HG02970 (cell line): ENCODE results near the gene IFT25.

Experiments used
- ATAC-seq: cut with Tn5 transposase; IDR thresholded peaks from one replicate; pipeline ENCODE4 v1.9.1; 2021; ENCODE audit warnings: mild to moderate bottlenecking, moderate library complexity, moderate number of reproducible peaks; ENCODE audit not compliant: unreplicated experiment, low FRiP score

Gene IFT25

DNA sequence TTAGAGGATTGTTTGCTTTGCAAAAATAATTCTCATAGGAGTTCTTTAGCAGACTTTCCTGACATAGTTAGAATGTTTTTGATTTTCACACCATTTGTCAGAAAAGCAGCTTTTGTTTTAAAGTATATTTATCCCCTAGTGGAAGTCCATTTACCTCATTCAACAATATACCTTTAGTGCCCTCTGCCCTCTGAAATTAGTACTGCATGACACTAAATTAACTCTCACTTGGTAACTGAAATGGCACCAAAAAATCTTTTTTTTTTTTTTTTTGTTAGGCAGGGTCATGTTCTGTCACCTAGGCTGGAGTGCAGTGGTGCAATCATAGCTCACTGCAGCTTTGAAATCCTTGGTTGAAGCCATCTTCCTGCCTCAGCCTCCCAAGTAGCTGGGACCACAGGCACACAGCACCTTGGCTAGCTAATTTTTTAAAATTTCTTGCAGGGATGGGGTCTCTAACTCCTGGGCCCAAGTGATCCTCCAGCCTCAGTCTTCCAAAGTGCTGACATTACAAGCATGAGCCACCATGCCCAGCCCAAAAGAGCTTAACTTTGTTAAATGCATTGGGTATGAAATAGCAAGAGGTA lies 14.3 kb upstream of the IFT25 start:
- no peak for ATAC-seq

- ATAC-seq: no peak
Observed at GRCh38 chr1:53957194-53957818, 11.8 kb upstream of the IFT25 start.

- ATAC-seq: no peak
Observed at GRCh38 chr1:53956308-53957168, 11.0 kb upstream of the IFT25 start.

DNA sequence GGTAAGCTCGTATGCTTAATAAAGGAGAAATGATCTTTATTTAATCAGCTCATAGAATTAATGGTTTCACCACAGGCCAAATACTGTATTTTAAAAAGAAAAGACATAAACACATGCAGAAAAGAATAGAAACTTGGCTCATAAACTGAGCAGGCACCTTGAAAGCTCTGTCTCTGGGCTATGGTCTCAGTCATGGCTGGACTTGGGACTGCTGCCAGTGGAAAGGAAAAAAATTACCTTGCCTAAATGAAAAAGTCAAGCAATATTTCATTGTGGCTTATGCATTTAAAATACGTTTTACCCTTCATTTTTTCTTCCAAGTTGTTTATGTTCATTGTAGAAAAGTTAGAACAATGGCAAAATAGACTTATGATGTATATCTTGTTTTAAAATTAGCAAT lies 8.6 kb upstream of the IFT25 start:
- ATAC-seq: no peak

DNA sequence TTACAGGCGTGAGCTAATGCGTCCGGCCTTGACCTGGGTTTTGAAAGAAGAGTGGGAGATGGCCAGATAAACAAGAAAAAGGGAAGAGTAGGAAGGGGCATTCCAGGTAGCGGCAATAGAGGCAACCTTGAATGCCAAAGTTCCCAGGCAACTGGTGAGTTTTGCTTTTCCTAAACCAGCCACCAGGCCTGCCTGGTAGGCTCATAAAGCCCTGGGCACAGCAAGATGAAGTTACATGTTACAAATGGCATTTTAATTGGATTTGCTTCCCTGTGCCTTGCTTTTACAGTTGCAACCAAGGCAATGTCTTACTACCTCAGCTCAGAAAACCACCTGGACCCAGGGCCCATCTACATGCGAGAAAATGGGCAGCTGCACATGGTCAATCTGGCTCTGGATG lies 6.2 kb upstream of the IFT25 start:
- ATAC-seq: no peak

- no peak for ATAC-seq
Observed at GRCh38 chr1:53949023-53949990, 3.8 kb upstream of the IFT25 start.

- ATAC-seq: no peak
Observed at GRCh38 chr1:53948291-53948690, 2.8 kb upstream of the IFT25 start.

DNA sequence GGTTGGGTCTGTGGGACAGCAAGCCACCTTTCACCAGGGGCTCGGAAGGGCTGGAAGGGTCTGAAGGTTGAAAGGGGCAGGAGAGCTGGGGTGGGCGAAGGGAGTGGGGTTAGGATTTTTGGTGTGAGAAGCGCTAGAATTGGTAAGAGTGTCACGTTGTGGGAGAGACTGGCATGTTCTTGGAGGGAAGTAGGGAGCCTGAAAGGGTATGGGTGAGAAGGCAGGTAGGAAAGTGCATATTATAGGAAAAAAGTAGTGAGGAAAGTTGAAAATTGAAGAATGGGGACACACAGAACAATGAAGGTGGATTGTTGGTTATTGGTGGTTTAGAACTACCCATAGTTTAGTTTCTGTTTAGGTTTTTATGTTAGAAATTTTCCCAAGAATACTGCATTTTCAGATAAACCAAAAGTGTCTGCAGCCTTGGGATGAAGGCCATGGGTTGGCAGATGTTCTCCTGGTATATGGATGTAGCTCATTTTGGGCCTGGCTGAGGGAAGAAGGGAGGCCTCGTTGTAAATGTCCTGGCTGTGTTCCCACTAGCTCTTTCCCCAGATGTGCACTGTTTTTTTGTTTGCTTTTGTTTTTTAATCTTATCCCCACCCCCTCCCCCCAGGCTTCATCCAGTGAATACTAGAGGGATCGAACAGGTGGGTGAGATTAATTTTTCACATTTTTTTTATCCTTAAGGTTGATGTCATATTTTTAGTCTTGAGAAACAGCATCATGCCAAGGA lies 1.8 kb upstream of the IFT25 start:
- ATAC-seq: no peak

DNA sequence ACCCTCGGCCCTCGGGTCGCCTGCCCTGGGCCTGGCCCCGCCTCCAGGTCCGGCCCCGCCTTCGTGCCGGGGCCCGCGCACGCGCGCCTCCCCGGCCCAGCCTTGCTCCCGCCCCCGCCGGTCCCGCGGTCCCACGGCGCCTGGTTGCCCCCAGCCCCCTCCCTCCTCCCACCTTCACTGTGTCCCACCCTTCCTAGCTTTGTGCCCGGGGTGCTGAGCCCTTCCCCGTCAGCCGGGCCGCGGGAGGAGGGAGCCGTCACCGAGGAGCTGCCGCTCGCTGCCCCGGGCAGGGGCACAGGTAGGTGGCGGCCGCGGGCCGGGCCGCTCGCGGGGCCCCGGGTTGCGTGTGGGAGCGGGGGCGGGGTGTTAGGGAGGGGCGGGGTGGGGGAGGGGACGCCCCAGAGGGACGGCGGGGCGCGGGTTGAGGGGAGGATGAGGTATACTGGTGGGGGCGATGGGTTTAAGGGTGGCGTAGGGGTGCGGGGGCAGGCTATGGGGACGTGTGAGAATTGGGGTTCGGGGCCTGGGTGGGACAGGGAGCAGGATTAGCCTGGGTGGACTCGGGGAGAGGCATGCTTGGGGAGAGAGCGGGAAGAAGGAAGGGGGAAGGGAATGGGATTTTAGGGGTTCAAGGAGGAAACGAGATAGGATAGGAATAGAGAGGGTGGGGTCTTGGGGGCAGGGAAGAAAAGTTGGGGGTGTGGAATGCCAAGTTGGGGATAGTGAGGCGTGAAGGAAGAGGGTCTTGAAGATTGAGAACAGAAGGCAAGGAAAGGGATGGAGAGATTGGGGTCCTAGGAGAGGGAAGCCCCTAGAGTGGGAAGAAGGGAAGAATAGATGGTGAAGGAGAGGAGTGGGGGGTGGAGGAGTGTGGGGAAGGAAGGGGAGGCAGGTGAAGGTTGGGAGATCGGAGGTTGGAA lies 1.0 kb upstream of the IFT25 start, which contains the start of gene LRRC42:
Gene LRRC42, plus strand, starts transcription at position 99 of the 920 bp plus-strand sequence. CDS start 5,650 bp downstream, outside the sequence.
- peak; percentile 74 for ATAC-seq

DNA sequence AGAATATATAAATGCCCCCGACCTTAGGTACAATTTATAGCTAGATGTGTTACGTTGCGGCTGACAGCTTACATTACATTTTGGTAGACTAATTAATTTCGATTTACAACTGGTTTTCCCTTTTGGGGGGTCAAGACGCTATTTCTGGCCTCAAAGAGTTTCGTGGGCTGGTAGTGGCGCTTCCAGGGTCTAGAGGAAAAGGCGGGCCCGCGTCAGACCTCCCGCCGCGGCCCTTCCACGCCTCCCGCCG lies 391 bp downstream of the IFT25 start:
- ATAC-seq: no peak

GRCh38 chr1:53944469-53945182 lies 873 bp downstream of the IFT25 start:
- ATAC-seq: no peak

DNA sequence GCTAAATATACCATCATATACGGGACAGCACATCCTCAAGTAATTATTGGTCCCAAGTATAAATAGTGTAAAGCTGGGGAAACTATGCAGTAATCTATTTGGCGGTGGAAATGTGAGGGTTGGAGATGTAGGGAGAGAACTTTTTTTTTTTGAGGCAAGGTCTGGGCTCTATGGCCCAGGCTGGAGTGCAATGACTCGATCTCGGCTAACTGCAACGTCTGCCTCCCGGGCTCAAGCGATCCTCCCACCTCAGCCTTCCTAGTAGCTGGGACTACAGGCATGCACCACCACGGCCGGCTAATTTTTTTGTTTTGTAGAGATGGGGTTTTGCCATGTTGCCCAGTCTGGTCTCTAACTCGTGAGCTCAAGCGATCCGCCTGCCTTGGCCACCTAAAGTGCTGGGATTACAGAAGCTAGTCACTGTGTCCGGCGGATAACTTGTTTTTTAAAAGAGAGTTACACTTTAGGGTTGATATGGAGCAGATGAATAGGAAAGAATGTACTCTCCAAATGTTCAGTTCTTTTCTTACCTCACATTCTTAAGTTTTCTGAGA lies 1.9 kb downstream of the IFT25 start:
- ATAC-seq: no peak

DNA sequence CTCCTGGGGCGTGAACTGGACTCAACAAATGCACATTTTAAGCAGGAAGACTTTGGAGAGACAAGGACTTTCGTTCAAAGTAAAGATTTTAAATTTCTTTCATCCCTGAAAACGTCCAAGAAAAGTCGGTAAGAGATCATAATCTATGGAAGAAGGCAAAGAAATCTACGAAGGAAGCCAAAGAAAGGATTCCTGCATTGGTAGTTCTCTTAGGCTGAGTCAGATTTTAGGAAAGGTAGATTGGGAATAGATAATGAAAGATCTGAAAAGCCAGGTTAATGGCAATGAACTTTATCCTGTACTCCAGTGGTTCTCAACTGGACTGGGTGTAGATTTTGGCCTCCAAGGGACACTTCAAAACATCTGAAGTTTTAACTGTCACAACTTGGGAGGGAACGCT lies 2.4 kb downstream of the IFT25 start:
- ATAC-seq: no peak

DNA sequence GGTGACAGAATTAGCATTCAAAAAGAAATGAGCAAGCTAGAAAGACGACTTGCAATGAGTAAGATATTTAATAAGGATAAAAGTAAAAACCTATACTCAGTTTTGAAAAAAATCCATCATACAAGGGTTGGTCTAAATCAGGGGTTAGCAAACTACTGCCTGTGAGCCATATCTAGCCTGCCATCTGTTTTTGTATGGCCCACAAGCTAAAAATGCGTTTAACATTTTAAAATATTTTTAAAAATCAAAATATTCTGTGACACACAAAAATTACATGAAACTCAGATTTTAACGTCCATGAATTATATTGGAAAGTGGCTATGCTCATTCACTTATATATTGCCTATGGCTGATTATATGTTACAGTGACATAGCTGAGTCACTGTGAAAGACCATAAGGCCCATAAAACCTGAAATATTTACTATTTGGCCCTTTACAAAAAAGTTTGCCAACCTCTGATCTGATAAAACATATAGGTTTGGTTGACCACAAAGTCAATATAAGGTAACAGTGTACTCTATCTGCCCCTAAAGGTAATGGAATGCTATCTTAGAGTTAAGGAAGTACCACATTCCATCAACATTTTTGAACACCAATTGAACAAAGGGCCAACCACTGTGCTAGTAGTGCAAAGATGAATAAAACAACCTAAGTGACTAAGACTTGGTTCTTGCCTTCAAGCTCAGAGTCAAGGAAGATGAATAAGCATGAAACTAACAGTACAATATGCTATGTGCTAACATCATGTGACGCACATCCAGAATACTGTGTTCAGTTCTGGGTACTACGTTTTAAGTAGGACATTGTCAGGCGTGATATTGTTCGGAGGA lies 3.2 kb downstream of the IFT25 start:
- no peak for ATAC-seq

DNA sequence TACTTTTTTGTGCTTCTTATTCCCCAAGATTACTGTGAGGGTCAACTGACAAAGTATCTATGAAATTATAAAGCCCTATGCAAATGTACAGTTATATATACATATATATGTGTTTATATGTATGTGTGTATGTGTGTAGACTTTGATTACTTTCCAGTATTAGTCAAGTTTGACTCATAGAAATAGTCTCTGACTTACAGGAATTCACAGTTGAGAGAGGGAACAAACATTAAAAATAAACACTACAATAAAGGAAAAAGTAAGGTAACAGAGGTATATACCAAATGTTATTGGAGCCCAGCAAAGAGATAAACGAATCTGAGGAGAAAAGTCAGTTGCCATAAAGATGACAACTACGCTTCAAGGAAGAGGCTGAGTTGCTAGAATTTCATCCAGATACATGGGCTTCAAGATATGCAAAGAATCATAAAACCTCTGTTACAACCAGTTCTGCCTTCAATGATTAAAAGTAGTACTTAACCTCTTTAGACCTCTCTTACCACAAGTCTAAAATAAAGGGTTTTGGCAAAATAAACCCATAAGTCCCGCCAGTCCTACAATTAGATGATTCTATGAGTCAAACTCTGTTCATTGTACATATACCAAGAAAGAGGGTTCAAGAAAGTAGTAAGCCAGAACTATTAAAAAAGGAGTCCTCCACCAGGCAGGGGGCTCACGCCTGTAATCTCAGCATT lies 7.2 kb downstream of the IFT25 start:
- ATAC-seq: no peak

- ATAC-seq: no peak
Observed at GRCh38 chr1:53936430-53936829, 9.1 kb downstream of the IFT25 start.
